HG03575 (cell line): Measurements from ENCODE around the gene NOBOX.
"Not testable (repeated sequence)": the region's sequence is repeated elsewhere in the genome, so short reads cannot be mapped to it uniquely, and the experiment has no call there.

Source experiments
- ATAC-seq: cut with Tn5 transposase; IDR thresholded peaks from one replicate; pipeline ENCODE4 v1.9.1; 2021; ENCODE audit not compliant: unreplicated experiment, insufficient number of reproducible peaks, low FRiP score; ENCODE audit errors: extremely low read depth

NOBOX gene

GRCh38 chr7:144398911-144399310 is 4.6 kb downstream of the NOBOX start:
- ATAC-seq = no peak

GRCh38 chr7:144398291-144398690 is 5.2 kb downstream of the NOBOX start:
- no peak for ATAC-seq

- no peak for ATAC-seq
Observed at GRCh38 chr7:144397086-144397485, 6.4 kb downstream of the NOBOX start.

- ATAC-seq = no peak
Observed at GRCh38 chr7:144391823-144392255, 11.7 kb downstream of the NOBOX start.

GRCh38 chr7:144391014-144391413 is 12.5 kb downstream of the NOBOX start:
- no peak for ATAC-seq

- ATAC-seq = no peak
Observed at GRCh38 chr7:144390481-144390880, 13.0 kb downstream of the NOBOX start.

GRCh38 chr7:144388950-144389349 is 14.5 kb downstream of the NOBOX start:
- ATAC-seq = no peak

- no peak for ATAC-seq
Observed at GRCh38 chr7:144386741-144387140, 16.8 kb downstream of the NOBOX start.

- no peak for ATAC-seq
Observed at GRCh38 chr7:144384555-144385245, 18.8 kb downstream of the NOBOX start.

GRCh38 chr7:144384071-144384470 is 19.4 kb downstream of the NOBOX start:
- ATAC-seq = no peak

- no peak for ATAC-seq
Observed at GRCh38 chr7:144379776-144380384, 23.6 kb downstream of the NOBOX start.

- ATAC-seq = no peak
Observed at GRCh38 chr7:144378651-144379050, 24.8 kb downstream of the NOBOX start.

GRCh38 chr7:144369221-144369620 is 34.3 kb downstream of the NOBOX start:
- ATAC-seq = not testable (repeated sequence)

GRCh38 chr7:144367250-144367649 is 36.2 kb downstream of the NOBOX start:
- not testable (repeated sequence) for ATAC-seq

GRCh38 chr7:144365523-144365922 is 38.0 kb downstream of the NOBOX start:
- not testable (repeated sequence) for ATAC-seq

GRCh38 chr7:144362061-144362460 is 41.4 kb downstream of the NOBOX start:
- ATAC-seq = not testable (repeated sequence)

GRCh38 chr7:144356860-144357259 is 46.6 kb downstream of the NOBOX start:
- not testable (repeated sequence) for ATAC-seq

- ATAC-seq = not testable (repeated sequence)
Observed at GRCh38 chr7:144356185-144356584, 47.3 kb downstream of the NOBOX start.

GRCh38 chr7:144355176-144355822 is 48.2 kb downstream of the NOBOX start, which contains the start of gene ARHGEF5:
Gene ARHGEF5, plus strand, starts transcription at chr7:144355402. Its CDS starts 7,268 bp downstream, at chr7:144362670.
- peak; percentile 36 for ATAC-seq

GRCh38 chr7:144351667-144352066 is 51.8 kb downstream of the NOBOX start:
- ATAC-seq = not testable (repeated sequence)
